22Rv1 (cell line): Measurements from ENCODE around the gene SLC12A8.

Experiments
- H3K27ac ChIP-seq: fragments of 450-650 bp; 2 replicates; pipeline ENCODE4 v1.5.1; 2017
- CTCF ChIP-seq: fragments of 450-650 bp; IDR thresholded peaks from 2 replicates; pipeline ENCODE4 v1.5.1; 2017; ENCODE audit warnings: mild to moderate bottlenecking
- ZFX ChIP-seq: fragments of 450-650 bp; IDR thresholded peaks from 2 replicates; pipeline ENCODE4 v1.6.1; 2017; ENCODE audit warnings: antibody characterized with exemption, borderline replicate concordance

Gene SLC12A8

GRCh38 chr3:125163739-125164601 is 48.6 kb downstream of the SLC12A8 start:
- TF ChIP-seq ZFX (no peak), CTCF (no peak)
- H3K27ac ChIP-seq = no peak overlapping the region

GRCh38 chr3:125161607-125162219 is 50.8 kb downstream of the SLC12A8 start:
- TF ChIP-seq CTCF = no peak
- no peak for TF ChIP-seq ZFX
- H3K27ac ChIP-seq = no peak overlapping the region

GRCh38 chr3:125160606-125161371 is 51.8 kb downstream of the SLC12A8 start:
- TF ChIP-seq CTCF = no peak
- no peak for TF ChIP-seq ZFX
- no peak overlapping the region for H3K27ac ChIP-seq

GRCh38 chr3:125157183-125157582 is 55.4 kb downstream of the SLC12A8 start:
- no peak for TF ChIP-seq CTCF
- TF ChIP-seq ZFX = no peak
- no peak overlapping the region for H3K27ac ChIP-seq

GRCh38 chr3:125156456-125156855 is 56.1 kb downstream of the SLC12A8 start:
- TF ChIP-seq CTCF = no peak
- no peak for TF ChIP-seq ZFX
- no peak overlapping the region for H3K27ac ChIP-seq

GRCh38 chr3:125154800-125155269 is 57.7 kb downstream of the SLC12A8 start:
- no peak overlapping the region for H3K27ac ChIP-seq
- no peak for TF ChIP-seq CTCF
